A673 (cell line): ENCODE results near the gene TNFRSF14. TPM values are rescaled to one million over a fixed set of nuclear protein-coding genes. Genes with fewer than 3 reads are reported as not detected.

Experiments
- BruUV-seq: library from RNA; stranded (reverse); fragments of 400-500 nt; replicated peaks from 2 replicates; lab custom pipeline; 2021; lab: Mats Ljungman, UMichigan
- CTCF ChIA-PET: fragments of 300-600 bp; sonication (Branson Sonifier 250); formaldehyde crosslinking; loops from one replicate; lab custom pipeline; 2022; ENCODE audit warnings: antibody characterized with exemption; lab: Charles Lee
- POLR2A ChIA-PET: fragments of 300-600 bp; sonication (Branson Sonifier 250); formaldehyde crosslinking; loops from one replicate; lab custom pipeline; 2022; ENCODE audit warnings: antibody characterized with exemption; ENCODE audit not compliant: low non-redundant PET; lab: Charles Lee
- DNase-seq: peaks from one replicate; pipeline ENCODE4 v3.0.0-alpha.2; 2015; ENCODE audit warnings: low spot score
- H3K27ac ChIP-seq: fragments of 200-600 bp; sonication (generic); 2 replicates; pipeline ENCODE4 v1.5.1; 2016; ENCODE audit warnings: mixed run types, low read depth, mild to moderate bottlenecking, mixed read lengths, antibody characterized with exemption, low read length; ENCODE audit not compliant: poor library complexity, severe bottlenecking
- H3K27me3 ChIP-seq: fragments of 200-600 bp; sonication (generic); replicated peaks from 2 replicates; pipeline ENCODE4 v1.6.1; 2017; ENCODE audit warnings: mixed run types, low read depth, mild to moderate bottlenecking, mixed read lengths, antibody characterized with exemption, low read length; ENCODE audit not compliant: insufficient read depth, poor library complexity
- H3K36me3 ChIP-seq: fragments of 200-600 bp; sonication (generic); 2 replicates; pipeline ENCODE4 v1.6.1; 2016; ENCODE audit warnings: mixed run types, mild to moderate bottlenecking, mixed read lengths, antibody characterized with exemption, low read length; ENCODE audit not compliant: insufficient read depth, poor library complexity, severe bottlenecking
- H3K4me1 ChIP-seq: fragments of 200-600 bp; sonication (generic); 2 replicates; pipeline ENCODE4 v1.6.1; 2017; ENCODE audit warnings: mixed run types, mild to moderate bottlenecking, mixed read lengths, antibody characterized with exemption, low read length; ENCODE audit not compliant: insufficient read depth, poor library complexity, severe bottlenecking
- H3K4me3 ChIP-seq: fragments of 200-600 bp; sonication (generic); 2 replicates; pipeline ENCODE4 v1.5.1; 2016; ENCODE audit warnings: low read depth, mixed run types, mild to moderate bottlenecking, mixed read lengths, low read length; ENCODE audit not compliant: poor library complexity, severe bottlenecking
- H3K9me3 ChIP-seq: fragments of 200-600 bp; sonication (generic); 2 replicates; pipeline ENCODE4 v1.6.1; 2016; ENCODE audit warnings: mixed run types, low read depth, mild to moderate bottlenecking, mixed read lengths, antibody characterized with exemption, low read length; ENCODE audit not compliant: poor library complexity, severe bottlenecking
- EZH2 ChIP-seq: fragments of 200-600 bp; sonication (generic); IDR thresholded peaks from 2 replicates; pipeline ENCODE4 v1.6.1; 2017; ENCODE audit warnings: borderline replicate concordance, low read depth, mild to moderate bottlenecking, mixed read lengths, antibody characterized with exemption, low read length; ENCODE audit not compliant: poor library complexity, severe bottlenecking
- intact Hi-C: fragments of 100-400 bp; cut with micrococcal nuclease; formaldehyde crosslinking; loops from one replicate; pipeline ENCODE4 v1.10.0; 2022; ENCODE audit not compliant: unreplicated experiment
- total RNA-seq: library from RNA; stranded (reverse); gene quantifications from 2 replicates; pipeline ENCODE4 v1.2.3, GENCODE V29; 2021
- TF ChIP-seq, protein P1 (sequence below): fragments of 300-800, 200-600 bp; sonication (generic); conservative IDR thresholded peaks from 2 replicates; pipeline ENCODE4 v1.5.1; 2017; ENCODE audit warnings: low read depth, mild to moderate bottlenecking, antibody characterized with exemption, low read length, moderate library complexity, mixed read lengths

Gene TNFRSF14
- total RNA-seq, 1 experiment from 2014 or later, result 4.6 TPM

GRCh38 chr1:2604844-2605508 is 48.8 kb downstream of the TNFRSF14 start:
- no peak overlapping the region for H3K4me3 ChIP-seq
- H3K27ac ChIP-seq, result no peak overlapping the region
- H3K27me3 ChIP-seq, result peaks cover 10% of the 10 kb centered on the region
- H3K4me1 ChIP-seq, result no peaks in the 10 kb centered on the region
- H3K9me3 ChIP-seq, result no peaks in the 10 kb centered on the region
- TF ChIP-seq, protein P1, sequence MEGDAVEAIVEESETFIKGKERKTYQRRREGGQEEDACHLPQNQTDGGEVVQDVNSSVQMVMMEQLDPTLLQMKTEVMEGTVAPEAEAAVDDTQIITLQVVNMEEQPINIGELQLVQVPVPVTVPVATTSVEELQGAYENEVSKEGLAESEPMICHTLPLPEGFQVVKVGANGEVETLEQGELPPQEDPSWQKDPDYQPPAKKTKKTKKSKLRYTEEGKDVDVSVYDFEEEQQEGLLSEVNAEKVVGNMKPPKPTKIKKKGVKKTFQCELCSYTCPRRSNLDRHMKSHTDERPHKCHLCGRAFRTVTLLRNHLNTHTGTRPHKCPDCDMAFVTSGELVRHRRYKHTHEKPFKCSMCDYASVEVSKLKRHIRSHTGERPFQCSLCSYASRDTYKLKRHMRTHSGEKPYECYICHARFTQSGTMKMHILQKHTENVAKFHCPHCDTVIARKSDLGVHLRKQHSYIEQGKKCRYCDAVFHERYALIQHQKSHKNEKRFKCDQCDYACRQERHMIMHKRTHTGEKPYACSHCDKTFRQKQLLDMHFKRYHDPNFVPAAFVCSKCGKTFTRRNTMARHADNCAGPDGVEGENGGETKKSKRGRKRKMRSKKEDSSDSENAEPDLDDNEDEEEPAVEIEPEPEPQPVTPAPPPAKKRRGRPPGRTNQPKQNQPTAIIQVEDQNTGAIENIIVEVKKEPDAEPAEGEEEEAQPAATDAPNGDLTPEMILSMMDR, result no peak
- no peak for TF ChIP-seq EZH2
- DNase-seq, result no peak
- H3K36me3 ChIP-seq, result no peaks in the 10 kb centered on the region
- intact Hi-C loops, result no loop called here
- no TSS peak for BruUV-seq
- ChIA-PET CTCF (no interaction called here), POLR2A (no interaction called here)

DNA sequence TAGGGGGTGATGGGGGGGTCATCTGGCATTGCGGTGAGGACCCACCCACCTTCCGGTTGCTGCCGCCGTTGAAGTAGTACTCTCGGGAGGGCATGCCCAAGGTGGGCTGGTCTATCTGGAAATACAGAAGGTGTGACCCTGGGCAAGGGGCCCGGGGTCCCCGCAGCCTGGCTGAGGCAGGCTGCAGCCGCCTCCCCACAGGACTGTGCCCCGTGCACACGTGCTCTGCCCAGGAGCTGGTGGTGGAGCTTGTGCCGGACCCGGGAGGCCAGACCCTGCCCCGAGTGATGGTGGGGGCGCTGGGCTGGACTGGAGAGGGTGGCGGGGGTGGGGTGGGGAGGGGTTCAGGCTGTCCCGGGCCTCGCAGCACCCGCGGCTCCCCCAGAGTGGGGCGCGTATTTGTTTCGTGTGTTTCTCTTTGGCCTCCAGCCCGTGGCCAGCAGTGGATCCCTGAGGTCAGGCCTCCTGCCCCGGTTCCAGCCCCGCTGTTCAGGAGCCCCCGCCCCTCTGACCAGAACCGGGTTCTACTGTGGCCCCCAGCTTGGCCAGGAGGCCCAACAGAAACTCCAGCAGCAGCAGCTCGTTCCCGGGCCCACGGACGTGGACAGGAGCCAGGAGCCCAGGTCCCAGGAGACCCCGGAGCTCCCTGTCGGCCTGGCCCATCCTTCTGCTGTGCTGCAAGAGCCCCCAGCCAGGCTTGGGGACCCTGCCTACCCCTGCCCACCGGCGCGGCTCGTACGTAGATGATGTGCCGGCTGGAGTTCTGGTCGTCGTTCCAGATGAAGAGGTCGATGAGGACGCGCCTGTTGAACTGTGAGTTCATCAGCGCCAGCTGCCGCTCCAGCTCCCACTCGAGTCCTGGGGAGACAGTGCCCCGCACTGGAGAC is 49.6 kb downstream of the TNFRSF14 start:
- no peaks in the 10 kb centered on the region for H3K36me3 ChIP-seq
- H3K27ac ChIP-seq, result no peak overlapping the region
- no peak for TF ChIP-seq EZH2
- TF ChIP-seq, protein P1, result no peak
- ChIA-PET POLR2A (interaction anchor here (0.5 kb wide), 1 partner anchor 32 kb away, joined by 3 read pairs; no protein-coding TSS in a partner anchor), CTCF (interaction anchor here (0.5 kb wide), 1 partner anchor 80 kb away, joined by 6 read pairs; the partner anchor contains the start of gene PANK4)
- DNase-seq, result no peak
- H3K4me3 ChIP-seq, result no peak overlapping the region
- intact Hi-C loops, result no loop called here
- no TSS peak for BruUV-seq
- H3K4me1 ChIP-seq, result no peaks in the 10 kb centered on the region
- H3K9me3 ChIP-seq, result no peaks in the 10 kb centered on the region
- peaks cover 9% of the 10 kb centered on the region for H3K27me3 ChIP-seq

- POLR2A ChIA-PET, result no interaction called here
Observed at GRCh38 chr1:2606396-2606880, 50.3 kb downstream of the TNFRSF14 start.

More at GRCh38 chr1:2606396-2606880, 50.3 kb downstream of the TNFRSF14 start:
- BruUV-seq, result no TSS peak
- no peaks in the 10 kb centered on the region for H3K36me3 ChIP-seq
- DNase-seq, result no peak
- H3K9me3 ChIP-seq, result no peaks in the 10 kb centered on the region
- no peak overlapping the region for H3K4me3 ChIP-seq
- no peaks in the 10 kb centered on the region for H3K4me1 ChIP-seq
- H3K27me3 ChIP-seq, result peaks cover 5% of the 10 kb centered on the region
- intact Hi-C loops, result no loop called here
- CTCF ChIA-PET, result no interaction called here
- no peak for TF ChIP-seq EZH2
- TF ChIP-seq, protein P1, result no peak
- H3K27ac ChIP-seq, result no peak overlapping the region
